SU-DHL-6 (cell line): Measurements from ENCODE around the gene CEP70.
"Not testable (repeated sequence)": the region's sequence is repeated elsewhere in the genome, so short reads cannot be mapped to it uniquely, and the experiment has no call there.

Experiments used
- H2AFZ ChIP-seq: fragments of 200-600 bp; sonication (generic); 2 replicates; pipeline ENCODE4 v1.6.1; 2014; ENCODE audit warnings: low read depth, mild to moderate bottlenecking, moderate library complexity, mixed read lengths, antibody characterized with exemption, low read length; ENCODE audit not compliant: severe bottlenecking
- H3F3A ChIP-seq: fragments of 200-600 bp; shearing (Covaris generic); 2 replicates; pipeline ENCODE4 v1.6.0; 2016; ENCODE audit warnings: antibody characterized with exemption, mild to moderate bottlenecking; ENCODE audit not compliant: insufficient read depth
- H3K27ac ChIP-seq: fragments of 200-600 bp; sonication (generic); 2 replicates; pipeline ENCODE4 v1.5.1; 2016; ENCODE audit warnings: low read depth, mild to moderate bottlenecking, low read length, moderate library complexity, mixed read lengths
- H3K27me3 ChIP-seq: fragments of 200-600 bp; sonication (generic), shearing (Covaris generic); 2 replicates; pipeline ENCODE4 v1.6.0; 2014; ENCODE audit warnings: mild to moderate bottlenecking, low read length
- H3K36me3 ChIP-seq: fragments of 200-600 bp; sonication (generic); 2 replicates; pipeline ENCODE4 v1.6.1; 2014; ENCODE audit warnings: mild to moderate bottlenecking, low read length, mixed read lengths
- H3K4me2 ChIP-seq: fragments of 300-600, 200-600 bp; shearing (Covaris generic), sonication (generic); 2 replicates; pipeline ENCODE4 v1.6.0; 2014; ENCODE audit warnings: low read length, low read depth, mild to moderate bottlenecking; ENCODE audit not compliant: poor library complexity, severe bottlenecking
- H3K4me3 ChIP-seq: fragments of 200-600 bp; sonication (generic); 2 replicates; pipeline ENCODE4 v1.5.1; 2014; ENCODE audit warnings: antibody characterized with exemption, low read length, mild to moderate bottlenecking, mixed read lengths; ENCODE audit not compliant: insufficient read depth, poor library complexity, severe bottlenecking
- H3K79me2 ChIP-seq: fragments of 200-600 bp; sonication (generic); 2 replicates; pipeline ENCODE4 v1.6.1; 2014; ENCODE audit warnings: mild to moderate bottlenecking, low read length, moderate library complexity; ENCODE audit not compliant: insufficient read depth
- H3K9ac ChIP-seq: fragments of 200-600 bp; sonication (generic); 2 replicates; pipeline ENCODE4 v1.7.0; 2014; ENCODE audit warnings: mild to moderate bottlenecking, low read length
- H3K9me2 ChIP-seq: fragments of 200-600 bp; sonication (generic); replicated peaks from 2 replicates; pipeline ENCODE4 v1.6.1; 2014; ENCODE audit warnings: low read length; ENCODE audit not compliant: insufficient read depth
- H3K9me3 ChIP-seq: fragments of 200-600 bp; sonication (generic); 2 replicates; pipeline ENCODE4 v1.6.1; 2014; ENCODE audit warnings: low read length, mixed read lengths; ENCODE audit not compliant: insufficient read depth
- H4K20me1 ChIP-seq: fragments of 200-600 bp; sonication (generic); 2 replicates; pipeline ENCODE4 v1.6.1; 2014; ENCODE audit warnings: low read depth, mild to moderate bottlenecking, antibody characterized with exemption, low read length, moderate library complexity, mixed read lengths
- CTCF ChIP-seq: fragments of 200-600 bp; sonication (generic); IDR thresholded peaks from one replicate; pipeline ENCODE4 v1.5.1; 2017; ENCODE audit warnings: antibody characterized with exemption, mild to moderate bottlenecking, low read length, moderate library complexity; ENCODE audit not compliant: insufficient read depth, poor library complexity, severe bottlenecking
- EZH2phosphoT487 ChIP-seq: fragments of 200-600 bp; sonication (generic), shearing (Covaris generic); conservative IDR thresholded peaks from 2 replicates; pipeline ENCODE4 v1.6.1; 2018; ENCODE audit warnings: mild to moderate bottlenecking, antibody characterized with exemption, low read length, moderate library complexity, mixed read lengths

CEP70 gene

GRCh38 chr3:138569090-138569489 lies 25.0 kb downstream of the CEP70 start:
- Histone ChIP-seq H3K27ac (no peak overlapping the region), H3K9me2 (no peaks in the 10 kb centered on the region), H2AFZ (no peak overlapping the region), H3F3A (no peaks in the 10 kb centered on the region), H3K9me3 (no peaks in the 10 kb centered on the region), H3K79me2 (no peaks in the 10 kb centered on the region), H3K4me2 (no peak overlapping the region), H3K4me3 (no peak overlapping the region), H3K9ac (no peak overlapping the region), H3K27me3 (no peaks in the 10 kb centered on the region), H3K36me3 (no peaks in the 10 kb centered on the region), H4K20me1 (no peaks in the 10 kb centered on the region)
- no peak for TF ChIP-seq CTCF
- TF ChIP-seq EZH2phosphoT487: no peak

- no peaks in the 10 kb centered on the region for H3F3A ChIP-seq
- no peaks in the 10 kb centered on the region for H3K9me3 ChIP-seq
- H3K36me3 ChIP-seq: no peaks in the 10 kb centered on the region
- H3K4me3 ChIP-seq: no peak overlapping the region
- H3K79me2 ChIP-seq: no peaks in the 10 kb centered on the region
- no peak for TF ChIP-seq CTCF
- no peak for TF ChIP-seq EZH2phosphoT487
- H2AFZ ChIP-seq: no peak overlapping the region
- H4K20me1 ChIP-seq: no peaks in the 10 kb centered on the region
- no peaks in the 10 kb centered on the region for H3K9me2 ChIP-seq
- H3K27me3 ChIP-seq: no peaks in the 10 kb centered on the region
- no peak overlapping the region for H3K4me2 ChIP-seq
- no peak overlapping the region for H3K9ac ChIP-seq
- no peak overlapping the region for H3K27ac ChIP-seq
Observed at GRCh38 chr3:138567403-138567802, 26.7 kb downstream of the CEP70 start.

GRCh38 chr3:138566293-138566692 lies 27.8 kb downstream of the CEP70 start:
- not testable (repeated sequence) for H3K4me3 ChIP-seq, H3K9me2 ChIP-seq, H3K27me3 ChIP-seq, H3K9ac ChIP-seq, H4K20me1 ChIP-seq, H3K9me3 ChIP-seq, H2AFZ ChIP-seq, H3K4me2 ChIP-seq, H3K79me2 ChIP-seq, H3F3A ChIP-seq, H3K27ac ChIP-seq, H3K36me3 ChIP-seq

GRCh38 chr3:138562902-138563301 lies 31.2 kb downstream of the CEP70 start:
- not testable (repeated sequence) for H3K36me3 ChIP-seq, H3K27me3 ChIP-seq, H3K27ac ChIP-seq, H3K4me3 ChIP-seq, H3K9me2 ChIP-seq, H3K9ac ChIP-seq, H3K4me2 ChIP-seq, H2AFZ ChIP-seq, H4K20me1 ChIP-seq, H3K79me2 ChIP-seq, H3F3A ChIP-seq, H3K9me3 ChIP-seq
